SKM-1 treated with dmso at 0.1 percent for 144 hours (cell line): ENCODE data around the gene MSL3.

ENCODE experiments used
- DNase-seq: peaks from one replicate; lab custom pipeline; 2025; ENCODE audit not compliant: unreplicated experiment; lab: John Stamatoyannopoulos, UW

MSL3 gene

GRCh38 chrX:11757719-11758399 is at the start of gene MSL3:
Gene MSL3, plus strand, starts transcription at chrX:11758237. Its CDS starts 27 bp downstream, at chrX:11758264.
- DNase-seq: peak; percentile 18

- DNase-seq: no peak
Observed at GRCh38 chrX:11722304-11722703, 35.7 kb upstream of the MSL3 start.

GRCh38 chrX:11724122-11725017 is 33.7 kb upstream of the MSL3 start:
- peak; percentile 3 for DNase-seq

GRCh38 chrX:11725631-11726442 is 32.2 kb upstream of the MSL3 start:
- DNase-seq: no peak

- DNase-seq: no peak
Observed at GRCh38 chrX:11728556-11728955, 29.5 kb upstream of the MSL3 start.

GRCh38 chrX:11733614-11734013 is 24.4 kb upstream of the MSL3 start:
- peak; percentile 1 for DNase-seq

- DNase-seq: no peak
Observed at GRCh38 chrX:11739776-11740175, 18.3 kb upstream of the MSL3 start.

- no peak for DNase-seq
Observed at GRCh38 chrX:11740794-11741193, 17.2 kb upstream of the MSL3 start.

- DNase-seq: no peak
Observed at GRCh38 chrX:11741574-11741973, 16.5 kb upstream of the MSL3 start.

GRCh38 chrX:11745881-11746280 is 12.2 kb upstream of the MSL3 start:
- DNase-seq: no peak

- DNase-seq: peak; percentile 63
Observed at GRCh38 chrX:11750046-11750445, 8.0 kb upstream of the MSL3 start.

- no peak for DNase-seq
Observed at GRCh38 chrX:11750694-11751093, 7.3 kb upstream of the MSL3 start.

GRCh38 chrX:11751261-11751660 is 6.8 kb upstream of the MSL3 start:
- DNase-seq: no peak

GRCh38 chrX:11753668-11754067 is 4.4 kb upstream of the MSL3 start:
- DNase-seq: no peak

GRCh38 chrX:11754958-11755645 is 2.9 kb upstream of the MSL3 start:
- DNase-seq: no peak

GRCh38 chrX:11755724-11756123 is 2.3 kb upstream of the MSL3 start:
- DNase-seq: no peak

- DNase-seq: peak; percentile 2
Observed at GRCh38 chrX:11756354-11757318, 1.4 kb upstream of the MSL3 start.

- DNase-seq: no peak
Observed at GRCh38 chrX:11757397-11757718, 679 bp upstream of the MSL3 start.

GRCh38 chrX:11758400-11759171 is 549 bp downstream of the MSL3 start:
- peak; percentile 56 for DNase-seq
